ENCODE measurements around the gene SARNP.

Gene SARNP

DNA sequence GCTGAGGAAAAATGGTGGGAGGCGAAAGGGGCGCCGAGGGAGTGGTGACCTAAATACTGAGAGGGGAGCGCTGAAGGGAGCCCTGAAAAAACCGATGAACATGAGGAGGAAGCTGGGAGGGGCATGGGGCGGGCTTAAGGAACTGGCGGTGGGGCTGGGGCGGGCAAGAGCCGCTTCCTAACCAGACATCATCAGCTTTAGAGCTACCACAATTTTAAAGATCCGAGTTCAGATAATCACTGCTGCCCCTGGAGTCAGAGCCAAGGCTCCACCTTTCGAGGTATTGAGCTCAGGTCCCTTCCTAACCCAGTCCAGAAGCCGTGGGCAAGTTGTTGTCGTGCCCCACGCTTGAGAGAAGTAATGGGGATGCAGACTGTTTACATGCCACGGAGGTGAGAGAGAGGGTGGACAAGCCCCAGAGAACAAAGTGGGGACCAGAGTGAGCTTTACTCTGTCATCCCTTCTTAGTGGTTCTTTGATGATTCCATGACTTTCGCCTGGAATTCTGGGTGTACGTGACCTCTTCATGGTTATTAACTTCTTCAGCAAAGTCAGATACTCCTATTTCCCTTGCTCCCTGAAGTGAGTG is 710 bp upstream of the SARNP start:
- DNase-seq (ENCODE audit: insufficient read length, low spot score): no peak
- no peak for FAIRE-seq

DNA sequence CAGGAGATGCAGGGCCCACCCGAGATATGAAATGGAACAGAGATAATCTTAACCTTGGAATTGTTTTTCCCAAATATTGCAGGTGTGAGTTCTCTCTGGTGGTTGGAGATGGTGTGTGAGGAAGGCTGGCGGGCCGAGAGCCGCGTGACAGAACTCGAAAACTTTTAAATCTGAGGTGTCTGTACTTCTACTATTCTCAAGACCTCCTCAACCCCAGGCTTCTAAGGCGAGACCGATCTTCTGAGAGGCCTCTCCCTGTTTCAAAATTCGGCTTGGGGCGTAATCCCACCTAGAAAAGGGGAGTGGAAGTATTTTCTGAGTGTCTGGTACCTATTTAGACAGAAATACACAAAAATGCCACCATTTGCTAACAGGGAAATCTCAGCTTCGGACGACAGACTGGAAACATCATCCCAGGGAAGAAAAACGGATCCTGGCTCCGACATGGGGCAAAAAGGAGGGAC is 611 bp downstream of the SARNP start:
- TF ChIP-seq, protein P1, sequence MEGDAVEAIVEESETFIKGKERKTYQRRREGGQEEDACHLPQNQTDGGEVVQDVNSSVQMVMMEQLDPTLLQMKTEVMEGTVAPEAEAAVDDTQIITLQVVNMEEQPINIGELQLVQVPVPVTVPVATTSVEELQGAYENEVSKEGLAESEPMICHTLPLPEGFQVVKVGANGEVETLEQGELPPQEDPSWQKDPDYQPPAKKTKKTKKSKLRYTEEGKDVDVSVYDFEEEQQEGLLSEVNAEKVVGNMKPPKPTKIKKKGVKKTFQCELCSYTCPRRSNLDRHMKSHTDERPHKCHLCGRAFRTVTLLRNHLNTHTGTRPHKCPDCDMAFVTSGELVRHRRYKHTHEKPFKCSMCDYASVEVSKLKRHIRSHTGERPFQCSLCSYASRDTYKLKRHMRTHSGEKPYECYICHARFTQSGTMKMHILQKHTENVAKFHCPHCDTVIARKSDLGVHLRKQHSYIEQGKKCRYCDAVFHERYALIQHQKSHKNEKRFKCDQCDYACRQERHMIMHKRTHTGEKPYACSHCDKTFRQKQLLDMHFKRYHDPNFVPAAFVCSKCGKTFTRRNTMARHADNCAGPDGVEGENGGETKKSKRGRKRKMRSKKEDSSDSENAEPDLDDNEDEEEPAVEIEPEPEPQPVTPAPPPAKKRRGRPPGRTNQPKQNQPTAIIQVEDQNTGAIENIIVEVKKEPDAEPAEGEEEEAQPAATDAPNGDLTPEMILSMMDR (IDR thresholded peaks at IDR 0.05; ENCODE audit: insufficient read depth, missing control alignments): no peak
- DNase-seq (ENCODE audit: insufficient read length, low spot score) (no peak), FAIRE-seq (no peak)

More for the DNA sequence above, 710 bp upstream of the SARNP start:
- TF ChIP-seq, protein P1 (IDR thresholded peaks at IDR 0.05; ENCODE audit: insufficient read depth, missing control alignments): no peak

DNA sequence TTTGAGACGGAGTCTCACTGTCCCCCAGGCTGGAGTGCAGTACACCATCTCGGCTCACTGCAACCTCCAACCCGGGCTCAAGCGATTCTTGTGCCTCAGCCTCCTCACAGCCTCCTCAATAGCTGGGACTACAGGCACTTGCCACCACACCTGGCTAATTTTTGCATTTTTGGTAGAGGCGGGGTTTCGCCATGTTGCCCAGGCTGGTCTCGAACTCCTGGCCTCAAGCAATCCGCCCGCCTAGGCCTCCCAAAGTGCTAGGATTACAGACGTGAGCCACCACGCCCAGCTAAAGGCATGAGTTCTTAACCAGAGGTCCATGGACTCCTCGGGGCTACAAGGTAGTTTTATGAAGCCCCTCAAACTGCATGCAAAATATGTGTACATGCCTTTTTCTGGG is 2.1 kb downstream of the SARNP start:
- FAIRE-seq: no peak
- no peak for DNase-seq (ENCODE audit: insufficient read length, low spot score)
- TF ChIP-seq, protein P1 (IDR thresholded peaks at IDR 0.05; ENCODE audit: insufficient read depth, missing control alignments): no peak

DNA sequence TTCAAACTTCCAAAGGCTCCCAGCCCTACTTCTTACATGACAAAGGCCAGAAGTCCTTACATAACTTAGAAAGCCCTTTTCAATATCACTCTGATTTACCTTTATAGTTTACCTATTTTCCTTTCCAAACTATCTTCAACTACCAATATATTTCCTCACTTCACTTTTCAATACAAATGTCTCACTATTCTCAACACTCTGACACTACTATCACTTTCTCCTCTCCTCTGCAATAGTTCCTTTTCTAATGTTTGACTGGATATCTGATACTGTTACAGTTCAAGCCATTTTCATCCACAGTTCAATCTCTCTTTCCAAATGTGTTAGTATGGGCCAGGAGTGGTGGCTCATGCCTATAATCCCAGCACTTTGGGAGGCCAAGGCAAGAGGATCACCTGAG is 3.3 kb downstream of the SARNP start:
- FAIRE-seq (no peak), DNase-seq (ENCODE audit: insufficient read length, low spot score) (no peak)
- TF ChIP-seq, protein P1 (IDR thresholded peaks at IDR 0.05; ENCODE audit: insufficient read depth, missing control alignments): no peak

DNA sequence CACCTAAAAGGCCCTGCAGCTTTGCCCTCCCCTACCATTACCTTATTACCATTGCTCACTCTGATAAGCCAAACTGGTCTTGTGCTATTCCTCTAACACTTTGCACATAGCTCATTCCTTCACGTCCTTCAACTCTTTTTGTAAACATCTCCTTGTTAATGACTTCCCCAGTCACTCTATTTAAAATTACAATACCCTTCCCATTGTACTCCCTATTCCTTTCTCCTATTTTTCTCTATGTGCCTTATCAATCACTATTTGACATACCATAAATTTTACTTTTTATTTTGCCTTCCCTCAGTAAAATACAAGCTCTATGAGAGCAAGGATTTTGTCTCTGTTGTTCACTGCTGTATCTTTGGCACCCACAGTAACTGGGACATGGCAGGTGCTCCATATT is 5.4 kb downstream of the SARNP start:
- DNase-seq (ENCODE audit: insufficient read length, low spot score): no peak
- TF ChIP-seq, protein P1 (IDR thresholded peaks at IDR 0.05; ENCODE audit: insufficient read depth, missing control alignments): no peak
- FAIRE-seq: no peak

DNA sequence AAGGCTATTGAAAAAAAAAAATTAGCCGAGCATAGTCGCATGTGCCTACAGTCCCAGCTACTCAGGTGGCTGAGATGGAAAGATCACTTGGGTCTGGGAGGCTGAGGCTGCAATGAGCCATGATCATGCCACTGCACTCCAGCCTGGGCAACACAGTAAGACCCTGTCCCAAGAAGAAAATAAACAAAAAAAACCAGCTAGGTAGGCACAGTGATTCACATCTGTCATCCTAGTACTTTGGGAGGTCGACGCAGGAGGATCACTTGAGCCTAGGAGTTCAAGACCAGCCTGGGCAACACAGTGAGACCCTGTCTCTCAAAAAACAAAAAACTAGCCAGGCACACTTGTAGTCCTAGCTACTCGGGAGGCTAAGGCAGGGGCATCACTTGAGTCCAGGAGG is 8.2 kb downstream of the SARNP start:
- DNase-seq (ENCODE audit: insufficient read length, low spot score): no peak
- no peak for FAIRE-seq
- TF ChIP-seq, protein P1 (IDR thresholded peaks at IDR 0.05; ENCODE audit: insufficient read depth, missing control alignments): no peak

DNA sequence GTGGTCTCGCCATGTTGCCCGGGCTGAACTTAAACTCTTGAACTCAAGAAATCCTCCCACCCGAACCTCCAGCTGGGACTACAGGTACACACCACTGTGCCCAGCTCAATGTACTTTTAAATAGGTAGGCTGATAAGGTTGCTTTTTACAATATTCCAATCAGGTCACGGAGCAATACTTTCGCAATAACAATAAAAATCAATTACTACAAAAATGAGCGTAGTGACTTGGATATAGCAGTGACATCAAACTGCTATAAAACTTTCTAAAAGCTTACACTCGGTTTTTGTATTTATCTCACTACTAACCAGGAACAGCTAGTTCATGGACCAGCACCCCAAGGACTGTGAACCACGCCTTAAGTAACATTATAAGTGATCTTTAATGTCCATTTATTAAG is 10.5 kb downstream of the SARNP start:
- no peak for FAIRE-seq
- TF ChIP-seq, protein P1 (IDR thresholded peaks at IDR 0.05; ENCODE audit: insufficient read depth, missing control alignments): no peak

More for the DNA sequence above, 10.5 kb downstream of the SARNP start:
- DNase-seq (ENCODE audit: insufficient read length, low spot score): no peak
